Glutamatergic neuron (in vitro differentiated cells): ENCODE measurements around the gene LOXL3. TPM values are rescaled to one million over a fixed set of nuclear protein-coding genes. Genes with fewer than 3 reads are reported as not detected.

Experiments
- DNase-seq: peaks from one replicate; pipeline ENCODE4 v3.0.0; 2022
- H3K27ac Mint-ChIP-seq: one replicate; pipeline ENCODE4 v1.8.0; 2020; ENCODE audit warnings: mild to moderate bottlenecking, mixed read lengths, inconsistent platforms; ENCODE audit not compliant: unreplicated experiment
- H3K27me3 Mint-ChIP-seq: one replicate; pipeline ENCODE4 v1.8.0; 2020; ENCODE audit warnings: mild to moderate bottlenecking, moderate library complexity, mixed read lengths, inconsistent platforms; ENCODE audit not compliant: unreplicated experiment
- H3K36me3 Mint-ChIP-seq: one replicate; pipeline ENCODE4 v1.8.0; 2020; ENCODE audit warnings: mild to moderate bottlenecking, mixed read lengths, inconsistent platforms; ENCODE audit not compliant: unreplicated experiment
- H3K4me1 Mint-ChIP-seq: one replicate; pipeline ENCODE4 v1.8.0; 2020; ENCODE audit warnings: mild to moderate bottlenecking, low read depth, mixed read lengths, inconsistent platforms; ENCODE audit not compliant: unreplicated experiment
- H3K4me3 Mint-ChIP-seq: one replicate; pipeline ENCODE4 v1.8.0; 2020; ENCODE audit warnings: mild to moderate bottlenecking, mixed read lengths, inconsistent platforms; ENCODE audit not compliant: unreplicated experiment
- H3K9me3 Mint-ChIP-seq: one replicate; pipeline ENCODE4 v1.8.0; 2020; ENCODE audit warnings: mild to moderate bottlenecking, moderate library complexity, mixed read lengths, inconsistent platforms; ENCODE audit not compliant: unreplicated experiment
- total RNA-seq: library from RNA; stranded (reverse); fragmentation: NEBNext Ultra II Directional; extraction: Animal tissue kit (Norgen Biotek cat#: 25700); gene quantifications from one replicate; pipeline ENCODE4 v1.2.1, GENCODE V29; 2021; ENCODE audit not compliant: unreplicated experiment
- TF ChIP-seq, protein P1 (sequence below): fragments of 200-600 bp; sonication (generic); IDR thresholded peaks from one replicate; pipeline ENCODE4 v1.5.0; 2021; ENCODE audit not compliant: partially characterized antibody, unreplicated experiment

LOXL3 gene
- total RNA-seq, 1 donor from 2014 or later, result 64.2 TPM

DNA sequence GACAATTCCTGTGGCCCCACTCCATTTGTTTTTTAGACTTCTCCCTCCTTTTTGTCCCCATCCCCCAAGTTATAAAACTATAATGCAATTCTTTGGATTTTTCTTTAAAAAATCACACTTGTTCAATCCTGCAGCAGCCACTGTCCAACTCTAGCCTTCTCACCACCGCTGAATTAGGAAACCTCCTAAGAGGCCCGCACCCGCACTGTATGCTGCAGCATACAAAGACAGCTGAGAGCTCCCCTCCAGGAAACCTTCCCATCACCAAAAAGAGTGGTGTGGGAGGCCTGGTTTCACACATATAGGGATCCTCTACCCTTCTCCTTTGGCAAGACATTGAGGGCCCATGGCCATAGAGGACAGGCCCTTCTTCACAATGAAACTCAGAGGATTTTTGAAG, 49.2 kb downstream of the LOXL3 start:
- TF ChIP-seq, protein P1, sequence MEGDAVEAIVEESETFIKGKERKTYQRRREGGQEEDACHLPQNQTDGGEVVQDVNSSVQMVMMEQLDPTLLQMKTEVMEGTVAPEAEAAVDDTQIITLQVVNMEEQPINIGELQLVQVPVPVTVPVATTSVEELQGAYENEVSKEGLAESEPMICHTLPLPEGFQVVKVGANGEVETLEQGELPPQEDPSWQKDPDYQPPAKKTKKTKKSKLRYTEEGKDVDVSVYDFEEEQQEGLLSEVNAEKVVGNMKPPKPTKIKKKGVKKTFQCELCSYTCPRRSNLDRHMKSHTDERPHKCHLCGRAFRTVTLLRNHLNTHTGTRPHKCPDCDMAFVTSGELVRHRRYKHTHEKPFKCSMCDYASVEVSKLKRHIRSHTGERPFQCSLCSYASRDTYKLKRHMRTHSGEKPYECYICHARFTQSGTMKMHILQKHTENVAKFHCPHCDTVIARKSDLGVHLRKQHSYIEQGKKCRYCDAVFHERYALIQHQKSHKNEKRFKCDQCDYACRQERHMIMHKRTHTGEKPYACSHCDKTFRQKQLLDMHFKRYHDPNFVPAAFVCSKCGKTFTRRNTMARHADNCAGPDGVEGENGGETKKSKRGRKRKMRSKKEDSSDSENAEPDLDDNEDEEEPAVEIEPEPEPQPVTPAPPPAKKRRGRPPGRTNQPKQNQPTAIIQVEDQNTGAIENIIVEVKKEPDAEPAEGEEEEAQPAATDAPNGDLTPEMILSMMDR, result no peak
- Mint-ChIP-seq H3K27me3 (peaks cover 37% of the 10 kb centered on the region), H3K9me3 (peaks cover 32% of the 10 kb centered on the region), H3K4me3 (peak overlapping the region; percentile 66), H3K4me1 (peaks cover 23% of the 10 kb centered on the region), H3K36me3 (peaks cover 8% of the 10 kb centered on the region), H3K27ac (no peak overlapping the region)
- DNase-seq, result no peak

DNA sequence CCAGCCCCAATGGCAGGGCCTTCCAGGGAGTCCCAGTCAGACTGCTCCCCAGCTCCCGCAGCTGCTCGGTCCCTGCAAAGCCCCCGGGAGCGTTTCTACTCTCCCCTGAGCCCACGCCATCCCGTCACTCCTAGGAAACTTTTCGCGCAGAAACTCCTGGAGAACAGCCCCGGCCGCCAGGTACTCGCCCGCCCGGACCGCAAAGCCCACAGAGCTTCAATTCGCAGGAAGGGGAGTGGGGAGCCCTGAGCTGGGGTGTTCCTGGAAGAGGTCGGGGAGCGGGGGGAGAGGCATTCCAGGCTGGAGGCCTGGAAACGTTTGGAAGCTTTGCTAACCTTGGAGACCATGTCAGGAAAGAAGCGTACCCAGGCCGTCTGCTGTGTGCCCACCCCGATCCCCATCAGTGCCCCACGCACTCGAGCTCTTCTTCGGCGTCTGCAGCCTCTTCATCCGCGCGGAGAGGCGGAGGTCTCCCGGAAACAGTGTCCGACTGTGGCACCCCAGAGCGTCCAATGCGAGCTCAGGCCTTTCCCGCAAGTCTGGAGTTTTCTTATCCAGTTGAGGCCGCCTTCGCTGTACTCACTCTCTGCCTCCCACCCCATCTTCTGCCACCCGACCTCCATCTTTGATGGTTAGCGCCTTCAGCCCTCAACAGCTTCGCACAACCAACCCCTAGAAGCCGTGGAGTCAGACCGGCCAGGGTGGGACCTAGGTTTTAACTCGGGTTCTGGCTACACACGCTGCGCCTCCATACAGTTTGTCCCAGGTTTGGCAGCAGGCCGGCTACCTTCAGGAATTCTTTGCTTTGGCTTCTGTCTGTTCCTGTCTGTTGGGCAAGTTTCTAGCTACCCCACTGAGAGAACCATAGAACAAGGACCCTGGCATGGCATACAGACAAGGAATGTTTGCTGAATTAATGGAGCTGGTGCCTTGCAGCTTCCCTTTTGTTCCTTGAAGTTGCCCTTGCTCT, 50.0 kb downstream of the LOXL3 start:
- H3K36me3 Mint-ChIP-seq, result peaks cover 8% of the 10 kb centered on the region
- no peak for DNase-seq
- TF ChIP-seq, protein P1, result no peak
- peaks cover 29% of the 10 kb centered on the region for H3K9me3 Mint-ChIP-seq
- H3K4me1 Mint-ChIP-seq, result peaks cover 24% of the 10 kb centered on the region
- peaks cover 40% of the 10 kb centered on the region for H3K27me3 Mint-ChIP-seq
- H3K27ac Mint-ChIP-seq, result no peak overlapping the region
- H3K4me3 Mint-ChIP-seq, result peak overlapping the region; percentile 74

DNA sequence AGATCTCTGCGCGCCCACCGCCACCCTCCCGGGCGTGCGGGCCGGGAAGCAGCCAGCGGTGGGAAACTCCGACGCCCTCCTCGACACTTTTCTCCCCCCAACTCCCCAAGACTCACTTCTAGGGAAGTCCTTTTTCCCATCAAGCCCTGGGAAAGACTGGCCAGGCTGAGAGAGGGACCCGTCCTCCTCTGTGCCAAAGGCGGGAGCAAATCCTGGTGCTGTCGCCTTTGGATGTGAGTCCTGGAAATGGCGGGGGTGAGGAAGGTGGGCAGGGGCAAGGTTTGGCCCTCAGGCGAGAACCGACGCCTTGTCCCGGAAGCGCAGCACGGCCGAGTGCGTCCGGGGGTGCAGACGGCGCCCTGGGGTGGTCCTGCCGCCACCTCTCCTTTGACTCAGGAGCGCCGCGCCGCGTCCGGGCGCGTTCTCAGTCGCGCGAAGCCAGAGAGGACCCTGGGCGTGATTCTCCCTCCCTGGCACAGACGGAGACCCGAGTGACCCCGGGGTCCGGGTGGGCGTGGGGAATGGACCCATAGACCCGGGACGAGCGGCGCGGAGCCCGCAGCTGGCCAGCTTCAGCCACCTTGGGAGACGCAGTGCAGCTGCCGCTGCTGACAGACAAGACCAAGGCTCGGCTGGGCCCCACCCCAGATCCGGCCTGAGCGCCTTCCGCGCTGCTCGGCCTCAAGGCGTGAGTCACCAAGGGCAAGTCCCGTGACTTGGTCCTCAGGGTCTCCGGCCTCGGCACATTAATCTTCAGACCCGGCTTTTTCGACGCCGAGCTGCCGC, 50.8 kb downstream of the LOXL3 start:
- H3K27ac Mint-ChIP-seq, result no peak overlapping the region
- H3K4me1 Mint-ChIP-seq, result peaks cover 19% of the 10 kb centered on the region
- peaks cover 8% of the 10 kb centered on the region for H3K36me3 Mint-ChIP-seq
- peaks cover 22% of the 10 kb centered on the region for H3K9me3 Mint-ChIP-seq
- H3K27me3 Mint-ChIP-seq, result peaks cover 40% of the 10 kb centered on the region
- H3K4me3 Mint-ChIP-seq, result peak overlapping the region; percentile 82
- TF ChIP-seq, protein P1, result no peak
- peak; percentile 64 for DNase-seq

- Mint-ChIP-seq H3K4me1 (peaks cover 19% of the 10 kb centered on the region), H3K36me3 (peaks cover 8% of the 10 kb centered on the region), H3K9me3 (peaks cover 15% of the 10 kb centered on the region), H3K4me3 (peak overlapping the region; percentile 82), H3K27ac (no peak overlapping the region), H3K27me3 (peaks cover 38% of the 10 kb centered on the region)
- TF ChIP-seq, protein P1, result no peak
- no peak for DNase-seq
These were observed 51.5 kb downstream of the LOXL3 start for GRCh38 chr2:74502147-74502719.
